Psoas muscle (tissue), 8 donors: ENCODE data around the gene ATF3. TPM values are rescaled to one million over a fixed set of nuclear protein-coding genes. Genes with fewer than 3 reads are reported as not detected.

Experiments used
- ATAC-seq, 4 donors: fragments of 200-7000 bp; cut with Tn5 transposase; one replicate each; pipeline ENCODE4 v1.9.1; 2020; ENCODE audit warnings: moderate library complexity in 3 of 4, mild to moderate bottlenecking in 2 of 4
- DNase-seq, 2 donors: peaks; one replicate each; pipeline ENCODE4 v3.0.0-alpha.2; 2020
- H3K27ac ChIP-seq: fragments of 200-600 bp; one replicate; pipeline ENCODE4 v1.8.0; 2022
- H3K27me3 ChIP-seq, 3 donors: fragments of 200-600 bp in 1 of 3; one replicate each; pipeline versions ENCODE4 v1.6.1 to v1.8.0; 2013 to 2022; ENCODE audit warnings: low read length in 2 of 3, mild to moderate bottlenecking in 2 of 3, moderate library complexity in 1 of 3; ENCODE audit not compliant: insufficient read depth in 3 of 3
- H3K36me3 ChIP-seq, 2 donors: fragments of 200-600 bp in 1 of 2; one replicate each; pipeline versions ENCODE4 v1.6.1 to v1.8.0; 2013 to 2022; ENCODE audit warnings: low read depth in 1 of 2, mild to moderate bottlenecking in 1 of 2, moderate library complexity in 1 of 2; ENCODE audit not compliant: insufficient read depth in 1 of 2
- H3K4me1 ChIP-seq: fragments of 200-600 bp; one replicate; pipeline ENCODE4 v1.8.0; 2022
- H3K4me3 ChIP-seq: fragments of 200-600 bp; one replicate; pipeline ENCODE4 v1.8.0; 2022; ENCODE audit warnings: mild to moderate bottlenecking
- H3K9me3 ChIP-seq: fragments of 200-600 bp; one replicate; pipeline ENCODE4 v1.8.0; 2022
- CTCF ChIP-seq: fragments of 200-600 bp; IDR thresholded peaks from one replicate; pipeline ENCODE4 v1.8.0; 2022; ENCODE audit warnings: antibody characterized with exemption
- WGBS, 3 donors: extraction: QIAGEN DNeasy Blood & Tissue Kit; methylation state at CpG; one replicate each; pipeline versions ENCODE4 v1.1.6 to v1.1.7; 2013; 5-methylcytosine and 5-hydroxymethylcytosine counted together
- intact Hi-C, 2 donors: fragments of 100-400 bp; cut with DNase I; formaldehyde crosslinking; loops; one replicate each; pipeline versions ENCODE4 v1.11.0 to v1.14.2; 2022
- polyA plus RNA-seq, 3 donors: library from polyadenylated mRNA; stranded (reverse); fragments of 200-250 nt; gene quantifications; one replicate each; pipeline ENCODE4 v1.2.3, GENCODE V29; 2013
- total RNA-seq, 4 donors: library from RNA; stranded (reverse); fragmentation: NEBNext Ultra II Directional in 2 of 4; extraction: Animal tissue kit (Norgen Biotek cat#: 25700) in 2 of 4; gene quantifications; one replicate each; pipeline versions ENCODE4 v1.2.1 to v1.2.4, GENCODE V29; 2021 to 2023
- donor health status: healthy with polysubstance abuse.
- donor health status: DM: no; HTN: no; CAD: no; lungs with moderate emphysema.
- donor health status: Bipolar disorder and iron deficiency.
- donor health status: healthy.
- donor health status: DM: yes; HTN: yes; CAD: no.
- donor health status: DM: no; HTN: no; CAD: no.
- donor health status: DM: no; HTN: no; CAD: no.
- donor health status: DM: yes; HTN: yes; CAD: no.

ATF3 gene
- total and polyA plus RNA-seq, 7 donors = 6.6 to 51.3 (median 14.9) TPM

GRCh38 chr1:212581034-212581433 is 27.5 kb upstream of the ATF3 start:
- intact Hi-C loops = no loop called here
- no peak overlapping the region for H3K4me3 ChIP-seq
- DNase-seq = no peak
- no peaks in the 10 kb centered on the region for H3K9me3 ChIP-seq
- TF ChIP-seq CTCF = no peak
- H3K36me3 ChIP-seq = no peaks in the 10 kb centered on the region
- no peaks in the 10 kb centered on the region for H3K4me1 ChIP-seq
- 90 to 95% (median 93%) methylated on average over 8 of the region's 8 CpGs for WGBS, 3 donors
- no peak for ATAC-seq
- H3K27me3 ChIP-seq = peaks cover 0 to 3% (median 2%) of the 10 kb centered on the region in 3 donors
- H3K27ac ChIP-seq = no peak overlapping the region

- intact Hi-C loops = no loop called here
- Histone ChIP-seq H3K27ac (no peak overlapping the region), H3K9me3 (no peaks in the 10 kb centered on the region), H3K36me3 (no peaks in the 10 kb centered on the region), H3K4me3 (no peak overlapping the region), H3K27me3 (peaks cover 0 to 9% (median 7%) of the 10 kb centered on the region in 3 donors), H3K4me1 (no peaks in the 10 kb centered on the region)
- ATAC-seq (no peak), DNase-seq (no peak)
- TF ChIP-seq CTCF = no peak
- WGBS, 3 donors = 82 to 89% (median 86%) methylated on average over 5 of the region's 5 CpGs
Observed at GRCh38 chr1:212582291-212582690, 26.3 kb upstream of the ATF3 start.

GRCh38 chr1:212582808-212583615 is 25.5 kb upstream of the ATF3 start:
- no peak for TF ChIP-seq CTCF
- Histone ChIP-seq H3K36me3 (no peaks in the 10 kb centered on the region), H3K9me3 (no peaks in the 10 kb centered on the region), H3K27ac (no peak overlapping the region), H3K4me3 (no peak overlapping the region), H3K27me3 (peaks cover 0 to 9% (median 8%) of the 10 kb centered on the region in 3 donors), H3K4me1 (no peaks in the 10 kb centered on the region)
- WGBS, 3 donors = 81 to 87% (median 83%) methylated on average over 7 of the region's 7 CpGs
- DNase-seq (no peak), ATAC-seq (no peak)
- intact Hi-C loops = no loop called here

- no peak for DNase-seq
- Histone ChIP-seq H3K27me3 (peaks cover 0 to 16% (median 8%) of the 10 kb centered on the region in 3 donors), H3K4me1 (no peaks in the 10 kb centered on the region), H3K4me3 (no peak overlapping the region), H3K36me3 (no peaks in the 10 kb centered on the region), H3K27ac (no peak overlapping the region), H3K9me3 (no peaks in the 10 kb centered on the region)
- intact Hi-C loops = no loop called here
- no peak for ATAC-seq
- WGBS, 3 donors = 71 to 79% (median 78%) methylated on average over 7 of the region's 7 CpGs
- TF ChIP-seq CTCF = no peak
Observed at GRCh38 chr1:212583643-212584042, 24.9 kb upstream of the ATF3 start.
